HG03575 (cell line): ENCODE data around the gene MYO3B.
"Not testable (repeated sequence)": the region's sequence is repeated elsewhere in the genome, so short reads cannot be mapped to it uniquely, and the experiment has no call there.

ENCODE experiments used
- ATAC-seq: cut with Tn5 transposase; IDR thresholded peaks from one replicate; pipeline ENCODE4 v1.9.1; 2021; ENCODE audit not compliant: unreplicated experiment, insufficient number of reproducible peaks, low FRiP score; ENCODE audit errors: extremely low read depth

Gene MYO3B

GRCh38 chr2:170314744-170315447 lies 136.9 kb downstream of the MYO3B start:
- no peak for ATAC-seq

- no peak for ATAC-seq
Observed at GRCh38 chr2:170320948-170321347, 143.0 kb downstream of the MYO3B start.

DNA sequence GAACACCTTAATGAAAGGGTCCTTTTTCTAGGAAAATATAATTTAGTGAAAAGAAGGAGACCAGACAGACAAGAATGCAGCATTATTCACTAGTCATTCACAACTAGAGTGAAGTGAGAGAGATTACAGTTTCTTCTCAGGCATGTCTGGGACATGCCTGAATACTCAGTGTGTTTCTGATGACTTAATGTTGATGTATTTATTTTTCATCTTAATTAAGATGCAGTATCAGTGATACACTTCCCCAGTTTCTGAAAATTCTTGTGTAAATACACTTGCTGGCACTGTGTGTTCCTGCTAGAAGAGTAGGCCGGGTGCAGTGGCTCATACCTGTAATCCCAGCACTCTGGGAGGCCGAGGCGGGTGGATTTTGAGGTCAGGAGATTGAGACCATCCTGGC lies 143.6 kb downstream of the MYO3B start:
- no peak for ATAC-seq

- no peak for ATAC-seq
Observed at GRCh38 chr2:170322140-170322766, 144.3 kb downstream of the MYO3B start.

GRCh38 chr2:170323743-170324142 lies 145.8 kb downstream of the MYO3B start:
- no peak for ATAC-seq

DNA sequence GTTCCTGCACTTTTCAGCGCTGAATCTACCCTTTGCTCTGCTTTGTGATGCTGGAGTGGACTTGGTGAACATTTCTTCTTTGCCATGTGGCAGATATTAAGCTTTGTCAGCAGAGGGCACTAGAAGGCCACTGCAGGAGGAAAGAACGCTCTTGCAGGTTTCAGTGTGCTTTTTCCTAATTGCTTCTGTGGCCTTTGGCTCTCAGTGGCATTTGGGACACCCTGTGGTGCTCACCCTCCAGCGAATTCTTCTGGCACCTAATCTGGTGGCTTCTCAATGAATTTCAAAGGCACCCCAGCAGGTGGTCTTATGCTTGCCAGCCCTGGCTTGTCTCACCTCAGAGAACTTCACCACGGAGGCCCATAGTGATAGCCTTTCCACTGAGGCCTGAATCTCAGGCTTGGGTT lies 146.7 kb downstream of the MYO3B start:
- ATAC-seq = no peak

GRCh38 chr2:170330881-170331280 lies 152.9 kb downstream of the MYO3B start:
- no peak for ATAC-seq

- no peak for ATAC-seq
Observed at GRCh38 chr2:170332676-170333402, 154.9 kb downstream of the MYO3B start.

DNA sequence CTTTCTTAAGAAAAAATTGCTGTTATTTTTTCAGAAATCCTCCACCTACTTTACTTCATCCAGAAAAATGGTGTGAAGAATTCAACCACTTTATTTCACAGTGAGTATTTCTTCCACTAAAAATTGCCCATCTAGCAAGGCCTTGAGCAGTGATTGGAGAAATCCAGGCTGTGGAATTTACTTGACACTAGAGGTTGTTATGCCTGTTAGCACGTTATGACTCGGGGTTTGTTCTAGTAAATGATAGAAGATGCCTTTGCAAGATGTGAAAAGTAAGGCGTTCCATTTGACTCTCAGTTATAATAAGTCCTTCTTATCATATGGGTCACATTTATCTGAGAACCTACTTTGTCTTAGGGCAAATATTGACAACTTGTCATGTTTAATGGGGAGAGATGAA lies 157.4 kb downstream of the MYO3B start:
- no peak for ATAC-seq

GRCh38 chr2:170336408-170336807 lies 158.5 kb downstream of the MYO3B start:
- ATAC-seq = no peak

DNA sequence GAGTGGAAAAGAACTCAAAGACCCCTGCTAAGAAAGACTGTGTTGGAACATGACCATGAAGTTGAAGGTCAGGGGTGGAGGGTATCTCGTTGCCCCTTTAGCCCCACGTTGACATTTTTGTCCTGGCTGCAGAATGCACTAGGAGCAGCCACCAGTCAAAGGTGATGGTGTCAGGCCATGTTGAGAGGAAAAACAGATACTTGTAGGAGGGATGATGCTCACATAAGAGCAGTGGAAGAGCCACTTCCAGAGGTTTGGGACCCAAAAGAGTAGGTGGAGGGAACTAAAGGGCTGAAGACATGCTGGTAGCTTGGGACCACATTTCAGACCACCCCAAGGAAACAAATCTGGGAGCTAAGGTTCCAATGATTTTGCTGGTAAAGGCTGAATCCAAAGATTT lies 159.0 kb downstream of the MYO3B start:
- ATAC-seq = no peak

DNA sequence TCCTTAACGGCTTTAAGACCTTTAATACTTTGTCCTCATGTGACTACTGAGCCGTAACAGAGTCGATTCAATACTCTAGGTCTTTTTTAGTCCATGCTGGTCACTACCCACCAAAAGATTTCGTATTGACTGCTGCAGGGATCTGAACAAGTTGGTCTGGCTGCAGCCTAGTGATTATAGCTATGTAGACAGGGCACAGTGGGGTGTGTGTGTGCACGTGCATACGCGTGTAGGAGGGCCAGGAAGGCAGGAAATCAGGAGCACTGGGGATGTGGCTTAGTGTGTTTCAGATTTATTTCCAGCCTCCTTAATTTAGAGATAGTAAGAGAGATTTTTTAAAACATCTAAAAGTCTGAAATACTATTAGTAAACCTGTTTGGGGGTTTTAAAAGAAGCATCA lies 161.4 kb downstream of the MYO3B start:
- ATAC-seq = no peak

DNA sequence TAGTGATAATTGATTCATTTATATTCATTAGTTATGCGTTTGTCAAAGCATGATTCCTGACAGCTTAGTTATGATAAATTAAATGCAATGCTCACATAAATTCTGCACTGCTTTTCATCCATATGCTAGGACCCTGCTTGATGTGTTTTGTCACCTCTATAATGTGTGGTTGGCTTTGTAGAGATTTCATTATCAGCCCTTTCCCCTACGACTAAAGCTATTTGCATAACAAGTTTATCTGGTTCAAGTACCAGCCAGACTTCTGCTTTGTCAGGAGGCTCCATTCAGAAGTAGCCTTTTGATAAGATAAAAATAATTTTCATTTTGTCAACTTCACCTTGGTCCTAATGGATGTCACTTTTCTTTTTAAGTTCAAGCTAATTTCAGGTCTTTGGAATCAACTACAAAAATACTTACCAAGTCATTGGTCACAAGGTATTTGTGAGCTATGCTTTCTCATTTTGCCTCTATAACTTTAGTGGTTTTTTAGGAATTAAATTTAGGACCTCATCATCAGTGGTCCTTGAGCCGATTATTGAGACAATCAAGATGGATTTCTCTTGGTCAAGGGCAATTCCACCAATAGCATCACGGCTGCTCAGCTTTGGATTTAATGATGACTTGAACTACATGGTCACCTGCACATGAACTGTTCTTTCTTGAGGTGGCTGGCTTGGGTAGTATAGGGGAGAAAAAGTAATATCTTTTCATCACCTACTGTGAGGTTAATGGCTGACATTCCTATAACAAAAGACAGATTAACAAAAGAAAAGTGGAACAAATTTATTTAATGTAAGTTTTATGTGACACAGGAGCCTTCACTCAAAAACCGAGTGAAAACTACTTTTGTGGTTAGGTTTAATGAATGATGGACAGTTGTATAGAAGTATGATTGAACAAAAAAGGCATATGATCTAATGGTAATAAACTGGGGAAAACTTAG lies 162.1 kb downstream of the MYO3B start:
- ATAC-seq = no peak

DNA sequence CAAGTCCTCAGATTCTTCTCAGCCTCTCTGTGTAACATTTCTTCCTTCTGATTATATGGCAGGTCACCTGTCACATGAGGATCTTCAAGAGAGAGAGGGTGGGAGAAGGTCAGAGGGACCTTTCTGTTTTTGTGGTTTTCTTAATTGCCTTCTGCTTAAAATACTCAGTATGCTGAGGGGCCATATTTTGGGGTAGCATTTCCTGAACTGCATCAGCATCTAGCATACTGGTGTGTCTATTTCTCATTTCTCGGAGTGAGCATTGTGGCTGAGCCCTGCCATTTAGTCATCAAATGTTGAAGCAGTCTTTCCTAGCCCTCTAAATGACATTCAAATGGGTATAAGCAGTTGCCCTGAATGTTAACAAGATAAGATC lies 162.7 kb downstream of the MYO3B start:
- peak; percentile 48 for ATAC-seq

DNA sequence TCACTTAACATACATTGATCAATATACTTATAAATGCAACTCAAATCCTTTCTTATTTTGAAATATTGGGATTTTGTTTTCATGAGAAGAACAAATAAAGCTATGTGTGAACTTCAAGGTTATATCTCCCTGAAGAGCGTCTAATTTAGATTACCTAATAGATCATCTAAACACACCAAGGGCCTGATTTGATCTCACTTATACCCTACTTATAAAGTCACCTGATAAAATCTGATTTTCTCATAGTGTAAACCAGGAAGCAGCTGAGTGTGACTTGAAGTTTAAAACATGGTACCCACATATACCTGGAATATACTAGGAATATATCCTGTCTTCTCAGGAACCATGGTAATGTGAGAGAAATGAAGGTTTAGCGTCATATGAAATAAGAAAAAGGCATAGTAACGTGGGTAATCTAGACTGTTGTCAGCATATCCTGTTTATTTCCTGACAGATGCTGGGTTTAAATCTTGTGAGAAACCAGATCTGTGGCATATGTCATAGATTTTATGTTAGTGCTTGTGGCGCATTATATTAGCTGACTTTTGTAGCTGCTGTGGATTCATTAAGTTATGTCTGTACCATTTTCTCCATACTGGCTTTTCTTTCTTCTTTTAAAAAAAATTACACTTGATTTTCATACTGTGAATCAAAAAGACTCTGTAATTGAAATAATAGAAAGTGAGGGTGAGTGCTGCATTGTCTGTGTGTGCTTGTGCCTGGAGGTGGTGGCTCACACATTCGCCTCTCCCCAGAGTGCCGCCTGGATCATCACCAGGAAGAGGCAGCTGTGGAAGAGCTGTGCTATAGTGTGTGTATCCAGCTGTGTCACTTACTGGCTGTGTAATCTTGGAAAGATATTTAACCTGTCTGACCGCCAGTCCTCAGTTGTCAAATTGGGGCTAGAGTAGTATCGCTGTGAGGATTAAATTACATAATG lies 164.0 kb downstream of the MYO3B start:
- ATAC-seq = no peak

GRCh38 chr2:170344663-170345346 lies 166.9 kb downstream of the MYO3B start:
- no peak for ATAC-seq

- no peak for ATAC-seq
Observed at GRCh38 chr2:170345607-170346006, 167.7 kb downstream of the MYO3B start.

DNA sequence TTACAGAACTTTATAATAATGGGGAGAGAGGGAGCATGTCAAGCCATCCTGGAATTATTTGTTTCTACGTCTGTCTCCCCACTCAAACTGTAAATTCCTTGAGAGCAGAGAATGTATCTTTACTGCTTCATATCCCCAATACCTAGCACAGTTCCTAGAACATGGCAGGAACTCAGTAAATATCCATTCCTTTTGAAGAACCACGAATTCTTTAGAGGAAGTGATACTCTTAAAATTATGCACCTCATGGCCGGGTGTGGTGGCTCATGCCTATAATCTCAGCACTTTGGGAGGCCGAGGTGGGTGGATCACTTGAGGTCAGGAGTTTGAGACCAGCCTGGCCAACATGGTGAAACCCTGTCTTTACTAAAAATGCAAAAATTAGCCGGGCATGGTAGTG lies 171.3 kb downstream of the MYO3B start:
- ATAC-seq = not testable (repeated sequence)
